Measurements from ENCODE around the gene OR10G2. TPM values are rescaled to one million over a fixed set of nuclear protein-coding genes. Genes with fewer than 3 reads are reported as not detected.
"Not testable (repeated sequence)": the region's sequence is repeated elsewhere in the genome, so short reads cannot be mapped to it uniquely, and the experiment has no call there.

The OR10G2 gene
- total and polyA plus RNA-seq, 3 donors from 2014 or later: 0.25 TPM; not detected in 2

GRCh38 chr14:21612324-21612723 lies 22.4 kb downstream of the OR10G2 start:
- TF ChIP-seq POLR2A (IDR thresholded peaks at IDR 0.05): no peak
- TF ChIP-seq CTCF (IDR thresholded peaks at IDR 0.05): no peak
- Histone ChIP-seq H3K9me3 (no peaks in the 10 kb centered on the region), H3K36me3 (ENCODE audit: low read depth, missing control alignments) (no peaks in the 10 kb centered on the region), H3K27ac (no peak overlapping the region), H3K4me3 (no peak overlapping the region), H3K27me3 (no peaks in the 10 kb centered on the region), H3K4me1 (no peaks in the 10 kb centered on the region)
- DNase-seq: no peak
- WGBS, 2 donors: 68 to 87% methylated on average over 6 of the region's 6 CpGs
- intact Hi-C loops (cut with DNase I; ENCODE audit: low total_unique reads): no loop called here

GRCh38 chr14:21602181-21602580 lies 32.6 kb downstream of the OR10G2 start:
- H3K4me1 ChIP-seq; H3K27ac ChIP-seq; H3K27me3 ChIP-seq; H3K36me3 ChIP-seq (ENCODE audit: low read depth, missing control alignments); H3K4me3 ChIP-seq; DNase-seq; intact Hi-C loops (cut with DNase I; ENCODE audit: low total_unique reads); H3K9me3 ChIP-seq: not testable (repeated sequence)
- WGBS, 2 donors: 64 to 94% methylated on average over 3 to 4 of the region's 8 CpGs

GRCh38 chr14:21589317-21589716 lies 45.4 kb downstream of the OR10G2 start:
- TF ChIP-seq CTCF (IDR thresholded peaks at IDR 0.05) (no peak), POLR2A (IDR thresholded peaks at IDR 0.05) (no peak)
- 87 to 89% methylated on average over 4 of the region's 4 CpGs for WGBS, 2 donors
- DNase-seq: no peak
- Histone ChIP-seq H3K4me3 (no peak overlapping the region), H3K9me3 (no peaks in the 10 kb centered on the region), H3K27me3 (no peaks in the 10 kb centered on the region), H3K4me1 (no peaks in the 10 kb centered on the region), H3K36me3 (ENCODE audit: low read depth, missing control alignments) (no peaks in the 10 kb centered on the region), H3K27ac (no peak overlapping the region)
- intact Hi-C loops (cut with DNase I; ENCODE audit: low total_unique reads): no loop called here

Other genes starting within 250 kb of the OR10G2 start
- 10 to 100 TPM; 82.8 to 87.4 TPM for gene CHD8, start 178.8 kb downstream of the OR10G2 start, total RNA-seq
- 67.3 TPM for gene CHD8, start 178.8 kb downstream of the OR10G2 start, polyA plus RNA-seq (ENCODE audit: insufficient read depth, low read depth, low replicate concordance)
- 10 to 100 TPM; 32.9 to 40.1 TPM for gene RAB2B, start 158.0 kb downstream of the OR10G2 start, total RNA-seq
- 36.4 TPM for gene RAB2B, start 158.0 kb downstream of the OR10G2 start, polyA plus RNA-seq (ENCODE audit: insufficient read depth, low read depth, low replicate concordance)
- 10 to 100 TPM; 64.4 to 72.6 TPM for gene TOX4, start 157.7 kb downstream of the OR10G2 start, total RNA-seq
- 120 TPM for gene TOX4, start 157.7 kb downstream of the OR10G2 start, polyA plus RNA-seq (ENCODE audit: insufficient read depth, low read depth, low replicate concordance)
- gene METTL3, start 123.6 kb downstream of the OR10G2 start, total RNA-seq: 10 to 100 TPM; 65.7 to 66.3 TPM
- gene METTL3, start 123.6 kb downstream of the OR10G2 start, polyA plus RNA-seq (ENCODE audit: insufficient read depth, low read depth, low replicate concordance): 81.1 TPM
- 1 to 10 TPM; 4.1 to 5.0 TPM for gene SALL2, start 108.6 kb downstream of the OR10G2 start, total RNA-seq
- 5.5 TPM for gene SALL2, start 108.6 kb downstream of the OR10G2 start, polyA plus RNA-seq (ENCODE audit: insufficient read depth, low read depth, low replicate concordance)
- gene OR10G3, start 54.9 kb downstream of the OR10G2 start, total RNA-seq: not detected
- not detected for gene OR10G3, start 54.9 kb downstream of the OR10G2 start, polyA plus RNA-seq (ENCODE audit: insufficient read depth, low read depth, low replicate concordance)
- under 1 TPM in 1 of 2 donors, not detected in 1; 0.19 TPM for gene OR4E2, start 18.9 kb upstream of the OR10G2 start, total RNA-seq
- gene OR4E2, start 18.9 kb upstream of the OR10G2 start, polyA plus RNA-seq (ENCODE audit: insufficient read depth, low read depth, low replicate concordance): not detected
- under 1 TPM in 1 of 2 donors, not detected in 1; 0.47 TPM for gene OR4E1, start 38.9 kb upstream of the OR10G2 start, total RNA-seq
- gene OR4E1, start 38.9 kb upstream of the OR10G2 start, polyA plus RNA-seq (ENCODE audit: insufficient read depth, low read depth, low replicate concordance): 0.16 TPM